B cell (primary cell): Measurements from ENCODE around the gene GCNT3. TPM values are rescaled to one million over a fixed set of nuclear protein-coding genes. Genes with fewer than 3 reads are reported as not detected.

ENCODE experiments used
- ATAC-seq: fragments of 200-7000 bp; cut with Tn5 transposase; one replicate; pipeline ENCODE4 v1.10.0; 2021; ENCODE audit warnings: low read depth, mild to moderate bottlenecking, moderate number of reproducible peaks, moderate library complexity
- CTCF ChIA-PET: fragments of 350-600 bp; sonication (Branson Sonifier 250); formaldehyde crosslinking; loops from one replicate; lab custom pipeline; 2021; ENCODE audit warnings: antibody characterized with exemption, inconsistent platforms; lab: Charles Lee
- POLR2A ChIA-PET: fragments of 350-600 bp; sonication (Branson Sonifier 250); formaldehyde crosslinking; loops from one replicate; lab custom pipeline; 2021; ENCODE audit warnings: antibody characterized with exemption; lab: Charles Lee
- DNase-seq: peaks from one replicate; pipeline ENCODE4 v3.0.0; 2013
- H2AFZ ChIP-seq: 2 replicates; pipeline ENCODE4 v1.6.1; 2012; ENCODE audit warnings: mild to moderate bottlenecking, low read depth, low read length; ENCODE audit not compliant: insufficient read depth, poor library complexity, severe bottlenecking
- H3K27ac ChIP-seq, 2 donors: 1 replicate in 1 of 2; 2 replicates in 1 of 2; pipeline ENCODE4 v1.5.1; 2012 to 2013; ENCODE audit warnings: low read length in 2 of 2, mild to moderate bottlenecking in 2 of 2, moderate library complexity in 1 of 2
- H3K27me3 ChIP-seq, 4 experiments: fragments of 200-600 bp in 1 of 4; sonication (generic) in 1 of 4; replicated peaks in 1 of 4; 1 replicate in 2 of 4; 2 replicates in 2 of 4; pipeline versions ENCODE4 v1.6.1 to v1.7.0; 2013 to 2016; ENCODE audit warnings: low read length in 3 of 4, mild to moderate bottlenecking in 2 of 4, mixed read lengths in 1 of 4, moderate library complexity in 1 of 4; ENCODE audit not compliant: insufficient read depth in 4 of 4, control insufficient read depth in 3 of 4; ENCODE audit errors: control extremely low read depth in 1 of 4
- H3K36me3 ChIP-seq, 2 experiments: replicated peaks in 1 of 2; 1 replicate in 1 of 2; 2 replicates in 1 of 2; pipeline versions ENCODE4 v1.6.1 to v1.7.1; 2013; ENCODE audit warnings: low read length in 1 of 2; ENCODE audit not compliant: insufficient read depth in 2 of 2, control insufficient read depth in 1 of 2; ENCODE audit errors: control extremely low read depth in 1 of 2, extremely low read depth in 1 of 2
- H3K4me1 ChIP-seq, 2 donors: fragments of 200-600 bp in 1 of 2; sonication (generic) in 1 of 2; 1 replicate in 1 of 2; 2 replicates in 1 of 2; pipeline versions ENCODE4 v1.5.1 to v1.6.1; 2013 to 2017; ENCODE audit warnings: low read length in 2 of 2; ENCODE audit not compliant: control insufficient read depth in 2 of 2, insufficient read depth in 2 of 2
- H3K4me2 ChIP-seq: replicated peaks from 2 replicates; pipeline ENCODE3; 2012; ENCODE audit warnings: mild to moderate bottlenecking, low read depth, low read length; ENCODE audit not compliant: poor library complexity, severe bottlenecking
- H3K4me3 ChIP-seq, 5 experiments: fragments of 200-600 bp in 1 of 5; sonication (generic) in 1 of 5; 1 replicate in 3 of 5; 2 replicates in 2 of 5; pipeline versions ENCODE4 v1.5.1 to v1.7.0; 2011 to 2016; ENCODE audit warnings: low read length in 4 of 5, mild to moderate bottlenecking in 4 of 5, low read depth in 2 of 5, control low read depth in 1 of 5, moderate library complexity in 1 of 5; ENCODE audit not compliant: insufficient read depth in 1 of 5; ENCODE audit errors: control extremely low read depth in 1 of 5, extremely low read depth in 1 of 5
- H3K79me2 ChIP-seq: fragments of 200-600 bp; sonication (generic); one replicate; pipeline ENCODE4 v1.6.0; 2016; ENCODE audit warnings: low read length; ENCODE audit not compliant: control insufficient read depth, insufficient read depth
- H3K9ac ChIP-seq: fragments of 200-600 bp; sonication (generic); 2 replicates; pipeline ENCODE4 v1.6.1; 2017; ENCODE audit warnings: mild to moderate bottlenecking, low read length, moderate library complexity
- H3K9me3 ChIP-seq, 3 donors: one replicate each; pipeline versions ENCODE4 v1.6.1 to v1.7.1; 2013; ENCODE audit warnings: low read length in 2 of 3; ENCODE audit not compliant: control insufficient read depth in 2 of 3, insufficient read depth in 1 of 3; ENCODE audit errors: control extremely low read depth in 1 of 3
- H4K20me1 ChIP-seq: 2 replicates; pipeline ENCODE4 v1.6.0; 2012; ENCODE audit warnings: mild to moderate bottlenecking, low read length; ENCODE audit not compliant: insufficient read depth, control insufficient read depth, poor library complexity, severe bottlenecking
- H3K27ac Mint-ChIP-seq: one replicate; pipeline ENCODE4 v1.8.0; 2021; ENCODE audit warnings: mixed read lengths
- H3K27me3 Mint-ChIP-seq: one replicate; pipeline ENCODE4 v1.8.0; 2021; ENCODE audit warnings: mixed read lengths
- H3K4me1 Mint-ChIP-seq: one replicate; pipeline ENCODE4 v1.8.0; 2021; ENCODE audit warnings: mixed read lengths
- H3K4me3 Mint-ChIP-seq: one replicate; pipeline ENCODE4 v1.8.0; 2021; ENCODE audit warnings: mixed read lengths
- H3K9me3 Mint-ChIP-seq: one replicate; pipeline ENCODE4 v1.8.0; 2022; ENCODE audit warnings: mixed read lengths; ENCODE audit not compliant: insufficient read depth
- EZH2 ChIP-seq: IDR thresholded peaks from 2 replicates; pipeline ENCODE4 v1.6.1; 2012; ENCODE audit warnings: borderline replicate concordance, low read depth, mild to moderate bottlenecking, moderate library complexity, low read length; ENCODE audit not compliant: insufficient read depth, poor library complexity, severe bottlenecking
- WGBS: methylation state at CpG from one replicate; pipeline ENCODE4 v1.1.5; 2013; ENCODE audit warnings: missing lambda C conversion rate; ENCODE audit not compliant: insufficient coverage; 5-methylcytosine and 5-hydroxymethylcytosine counted together
- intact Hi-C: fragments of 100-400 bp; cut with micrococcal nuclease; formaldehyde crosslinking; loops from one replicate; pipeline ENCODE4 v1.10.0; 2022
- polyA plus RNA-seq: library from polyadenylated mRNA; depleted of rRNA; stranded (reverse); fragments of >200 nt; gene quantifications from 2 replicates; pipeline ENCODE4 v1.2.3, GENCODE V29; 2012
- total RNA-seq, 2 donors: library from RNA; stranded (reverse); fragments of 120-200 nt in 1 of 2; gene quantifications; 1 replicate in 1 of 2; 2 replicates in 1 of 2; pipeline versions ENCODE4 v1.2.3 to v1.2.4, GENCODE V29; 2013 to 2022
- TF ChIP-seq, protein P1 (sequence below): fragments of 200-600 bp; IDR thresholded peaks from one replicate; pipeline ENCODE4 v1.8.0; 2022; ENCODE audit warnings: antibody characterized with exemption, mild to moderate bottlenecking

The GCNT3 gene
- total and polyA plus RNA-seq, 2 donors (not counting 1 experiment from before 2014, with no cell fraction given): not detected

DNA sequence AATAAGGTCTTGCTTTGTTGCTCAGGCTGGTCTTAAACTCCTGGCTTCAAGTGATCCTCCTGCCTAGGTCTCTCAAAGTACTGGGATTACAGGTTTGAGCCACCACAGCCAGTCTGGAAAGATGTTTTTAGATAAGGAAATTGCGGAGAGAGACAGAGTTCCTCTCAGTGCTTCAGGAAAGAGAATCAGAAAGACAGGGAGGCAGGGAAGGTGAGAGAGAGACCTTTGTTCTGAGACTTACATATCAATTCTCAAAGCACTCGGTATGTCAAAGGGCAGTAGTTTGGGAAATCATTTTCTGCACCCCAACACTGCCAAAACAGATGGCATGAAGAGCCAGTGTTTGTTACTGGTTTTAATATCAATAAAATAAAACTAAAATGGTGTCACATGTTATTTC, 13.1 kb upstream of the GCNT3 start:
- H3K27me3 Mint-ChIP-seq: peaks cover 17% of the 10 kb centered on the region
- Histone ChIP-seq H3K36me3 (no peaks in the 10 kb centered on the region), H3K4me2 (no peak overlapping the region), H4K20me1 (no peaks in the 10 kb centered on the region), H3K79me2 (no peaks in the 10 kb centered on the region), H3K9me3 (peaks cover 0 to 4% (median 4%) of the 10 kb centered on the region in 3 donors), H2AFZ (no peak overlapping the region), H3K27ac (no peak overlapping the region), H3K4me1 (no peaks in the 10 kb centered on the region), H3K4me3 (no peak overlapping the region), H3K27me3 (peaks cover 0 to 3% (median 1%) of the 10 kb centered on the region in 4 experiments), H3K9ac (no peak overlapping the region)
- no peak overlapping the region for H3K4me3 Mint-ChIP-seq
- H3K27ac Mint-ChIP-seq: no peak overlapping the region
- POLR2A ChIA-PET: no interaction called here
- no peaks in the 10 kb centered on the region for H3K4me1 Mint-ChIP-seq
- no peak for TF ChIP-seq EZH2
- TF ChIP-seq, protein P1, sequence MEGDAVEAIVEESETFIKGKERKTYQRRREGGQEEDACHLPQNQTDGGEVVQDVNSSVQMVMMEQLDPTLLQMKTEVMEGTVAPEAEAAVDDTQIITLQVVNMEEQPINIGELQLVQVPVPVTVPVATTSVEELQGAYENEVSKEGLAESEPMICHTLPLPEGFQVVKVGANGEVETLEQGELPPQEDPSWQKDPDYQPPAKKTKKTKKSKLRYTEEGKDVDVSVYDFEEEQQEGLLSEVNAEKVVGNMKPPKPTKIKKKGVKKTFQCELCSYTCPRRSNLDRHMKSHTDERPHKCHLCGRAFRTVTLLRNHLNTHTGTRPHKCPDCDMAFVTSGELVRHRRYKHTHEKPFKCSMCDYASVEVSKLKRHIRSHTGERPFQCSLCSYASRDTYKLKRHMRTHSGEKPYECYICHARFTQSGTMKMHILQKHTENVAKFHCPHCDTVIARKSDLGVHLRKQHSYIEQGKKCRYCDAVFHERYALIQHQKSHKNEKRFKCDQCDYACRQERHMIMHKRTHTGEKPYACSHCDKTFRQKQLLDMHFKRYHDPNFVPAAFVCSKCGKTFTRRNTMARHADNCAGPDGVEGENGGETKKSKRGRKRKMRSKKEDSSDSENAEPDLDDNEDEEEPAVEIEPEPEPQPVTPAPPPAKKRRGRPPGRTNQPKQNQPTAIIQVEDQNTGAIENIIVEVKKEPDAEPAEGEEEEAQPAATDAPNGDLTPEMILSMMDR: no peak
- CTCF ChIA-PET: interaction anchor here (1.1 kb wide), 1 partner anchor 66 kb away, joined by 3 read pairs; no protein-coding TSS in a partner anchor
- intact Hi-C loops: no loop called here
- H3K9me3 Mint-ChIP-seq: no peaks in the 10 kb centered on the region
- DNase-seq (no peak), ATAC-seq (no peak)
- 100% methylated on average over 1 of the region's 2 CpGs for WGBS

DNA sequence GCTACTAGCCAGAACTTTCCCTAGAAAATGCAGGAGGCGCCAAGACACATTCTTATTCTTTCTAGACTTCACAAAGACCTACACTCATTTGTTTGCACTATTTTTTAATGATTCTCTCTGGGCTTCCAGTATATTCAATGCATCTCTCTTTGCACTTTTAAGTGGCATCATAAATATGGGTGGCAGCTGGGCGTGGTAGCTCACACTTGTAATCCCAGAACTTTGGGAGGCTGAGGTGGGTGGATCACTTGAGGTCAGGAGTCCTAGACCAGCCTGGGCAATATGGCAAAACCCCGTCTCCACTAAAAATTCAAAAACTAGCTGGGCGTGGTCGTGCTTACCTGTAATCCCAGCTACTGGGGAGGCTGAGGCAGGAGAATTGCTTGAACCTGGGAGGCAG, 5.6 kb upstream of the GCNT3 start:
- Histone ChIP-seq H3K79me2 (no peaks in the 10 kb centered on the region), H3K27ac (no peak overlapping the region), H3K4me1 (no peaks in the 10 kb centered on the region), H3K27me3 (peaks cover 0 to 8% (median 3%) of the 10 kb centered on the region in 4 experiments), H3K4me2 (no peak overlapping the region), H4K20me1 (no peaks in the 10 kb centered on the region), H3K4me3 (no peak overlapping the region), H2AFZ (no peak overlapping the region), H3K9me3 (peaks cover 0 to 8% (median 6%) of the 10 kb centered on the region in 3 donors), H3K36me3 (no peaks in the 10 kb centered on the region), H3K9ac (no peak overlapping the region)
- CTCF ChIA-PET: interaction anchor here (1.1 kb wide), 1 partner anchor 9 kb away, joined by 3 read pairs; no protein-coding TSS in a partner anchor
- no peak for ATAC-seq
- Mint-ChIP-seq H3K27me3 (peaks cover 19% of the 10 kb centered on the region), H3K4me1 (no peaks in the 10 kb centered on the region), H3K27ac (no peak overlapping the region), H3K9me3 (peaks cover 8% of the 10 kb centered on the region), H3K4me3 (no peak overlapping the region)
- no peak for TF ChIP-seq EZH2
- TF ChIP-seq, protein P1: no peak
- POLR2A ChIA-PET: no interaction called here
- no peak for DNase-seq
- intact Hi-C loops: no loop called here
- WGBS: 100% methylated on average over 1 of the region's 5 CpGs
